NCI-H82 treated with DMSO at 0.1 percent for 48 hours (cell line): ENCODE data around the gene HSD17B12.
"Not testable (repeated sequence)": the region's sequence is repeated elsewhere in the genome, so short reads cannot be mapped to it uniquely, and the experiment has no call there.

ENCODE experiments used
- DNase-seq: peaks from one replicate; lab custom pipeline; 2025; ENCODE audit not compliant: unreplicated experiment; lab: John Stamatoyannopoulos, UW

HSD17B12 gene

GRCh38 chr11:43738600-43739409, 58.3 kb downstream of the HSD17B12 start:
- DNase-seq = no peak

GRCh38 chr11:43746670-43747069, 66.1 kb downstream of the HSD17B12 start:
- no peak for DNase-seq

- no peak for DNase-seq
Measured at GRCh38 chr11:43747130-43747802, 66.7 kb downstream of the HSD17B12 start.

GRCh38 chr11:43748095-43748494, 67.6 kb downstream of the HSD17B12 start:
- no peak for DNase-seq

- DNase-seq = no peak
Measured at GRCh38 chr11:43751726-43752125, 71.2 kb downstream of the HSD17B12 start.

GRCh38 chr11:43756575-43756974, 76.0 kb downstream of the HSD17B12 start:
- DNase-seq = no peak

GRCh38 chr11:43758927-43759326, 78.4 kb downstream of the HSD17B12 start:
- DNase-seq = no peak

GRCh38 chr11:43760902-43761301, 80.4 kb downstream of the HSD17B12 start:
- no peak for DNase-seq

- no peak for DNase-seq
Measured at GRCh38 chr11:43765194-43765593, 84.7 kb downstream of the HSD17B12 start.

GRCh38 chr11:43768654-43769053, 88.1 kb downstream of the HSD17B12 start:
- not testable (repeated sequence) for DNase-seq

- no peak for DNase-seq
Measured at GRCh38 chr11:43770173-43770572, 89.6 kb downstream of the HSD17B12 start.

- no peak for DNase-seq
Measured at GRCh38 chr11:43772733-43773132, 92.2 kb downstream of the HSD17B12 start.

GRCh38 chr11:43774786-43775185, 94.2 kb downstream of the HSD17B12 start:
- DNase-seq = no peak

GRCh38 chr11:43779306-43779705, 98.8 kb downstream of the HSD17B12 start:
- DNase-seq = no peak

GRCh38 chr11:43784301-43784700, 103.8 kb downstream of the HSD17B12 start:
- DNase-seq = no peak

GRCh38 chr11:43784866-43785265, 104.3 kb downstream of the HSD17B12 start:
- no peak for DNase-seq

GRCh38 chr11:43785318-43785717, 104.8 kb downstream of the HSD17B12 start:
- no peak for DNase-seq

GRCh38 chr11:43786016-43786415, 105.5 kb downstream of the HSD17B12 start:
- no peak for DNase-seq

GRCh38 chr11:43787824-43788223, 107.3 kb downstream of the HSD17B12 start:
- no peak for DNase-seq

GRCh38 chr11:43788421-43788820, 107.9 kb downstream of the HSD17B12 start:
- DNase-seq = no peak

- no peak for DNase-seq
Measured at GRCh38 chr11:43789700-43790443, 109.3 kb downstream of the HSD17B12 start.

GRCh38 chr11:43790444-43790794, 109.9 kb downstream of the HSD17B12 start:
- no peak for DNase-seq
